ENCODE results near the gene CPEB4. TPM values are rescaled to one million over a fixed set of nuclear protein-coding genes. Genes with fewer than 3 reads are reported as not detected.

Gene CPEB4
- total RNA-seq, 2 donors from 2014 or later, result 51.9 to 102 TPM

- intact Hi-C loops (cut with DNase I), result no loop called here
Observed at GRCh38 chr5:173964506-173964905, 76.4 kb downstream of the CPEB4 start.

GRCh38 chr5:173967241-173967640 is 79.1 kb downstream of the CPEB4 start:
- intact Hi-C loops (cut with DNase I), result no loop called here
- no peak for DNase-seq (ENCODE audit: low spot score)

More at GRCh38 chr5:173964506-173964905, 76.4 kb downstream of the CPEB4 start:
- no peak for DNase-seq (ENCODE audit: low spot score)

- intact Hi-C loops (cut with DNase I), result no loop called here
Observed at GRCh38 chr5:173968154-173968797, 80.1 kb downstream of the CPEB4 start.

GRCh38 chr5:173969167-173970049 is 81.3 kb downstream of the CPEB4 start:
- intact Hi-C loops (cut with DNase I), result loop anchor here (5.0 to 10.0 kb wide), 3 partner anchors 82 to 347 kb away; partner anchors contain the start of gene CPEB4 (in 1 of the 2)
- DNase-seq (ENCODE audit: low spot score), result no peak

More at GRCh38 chr5:173968154-173968797, 80.1 kb downstream of the CPEB4 start:
- no peak for DNase-seq (ENCODE audit: low spot score)

GRCh38 chr5:173970878-173971650 is 82.9 kb downstream of the CPEB4 start:
- intact Hi-C loops (cut with DNase I), result loop anchor here (5.0 to 10.0 kb wide), 3 partner anchors 84 to 349 kb away; partner anchors contain the start of gene CPEB4 (in 1 of the 2)
- DNase-seq (ENCODE audit: low spot score), result no peak

- no peak for DNase-seq (ENCODE audit: low spot score)
- intact Hi-C loops (cut with DNase I), result loop anchor here (2.0 to 10.0 kb wide), 4 partner anchors 85 to 353 kb away; partner anchors contain the start of gene CPEB4 (in 1 of the 2)
Observed at GRCh38 chr5:173971681-173972345, 83.7 kb downstream of the CPEB4 start.

- intact Hi-C loops (cut with DNase I), result loop anchor here (2.0 to 10.0 kb wide), 4 partner anchors 85 to 354 kb away; partner anchors contain the start of gene CPEB4 (in 1 of the 2)
- no peak for DNase-seq (ENCODE audit: low spot score)
Observed at GRCh38 chr5:173972607-173972924, 84.4 kb downstream of the CPEB4 start.

GRCh38 chr5:173972925-173973615 is 84.9 kb downstream of the CPEB4 start:
- DNase-seq (ENCODE audit: low spot score), result peak; percentile 92
- intact Hi-C loops (cut with DNase I), result loop anchor here (2.0 to 10.0 kb wide), 4 partner anchors 86 to 354 kb away; partner anchors contain the start of gene CPEB4 (in 1 of the 2)

GRCh38 chr5:173973616-173973969 is 85.4 kb downstream of the CPEB4 start:
- no peak for DNase-seq (ENCODE audit: low spot score)
- intact Hi-C loops (cut with DNase I), result loop anchor here (2.0 to 10.0 kb wide), 4 partner anchors 86 to 355 kb away; partner anchors contain the start of gene CPEB4 (in 1 of the 2)

GRCh38 chr5:173974688-173975239 is 86.6 kb downstream of the CPEB4 start:
- intact Hi-C loops (cut with DNase I), result loop anchor here (5.0 to 10.0 kb wide), 3 partner anchors 87 to 352 kb away; partner anchors contain the start of gene CPEB4 (in 1 of the 2)
- DNase-seq (ENCODE audit: low spot score), result no peak

- DNase-seq (ENCODE audit: low spot score), result no peak
- intact Hi-C loops (cut with DNase I), result no loop called here
Observed at GRCh38 chr5:173981185-173981761, 93.1 kb downstream of the CPEB4 start.

- intact Hi-C loops (cut with DNase I), result no loop called here
- no peak for DNase-seq (ENCODE audit: low spot score)
Observed at GRCh38 chr5:173984218-173984617, 96.1 kb downstream of the CPEB4 start.

GRCh38 chr5:173988554-173989431 is 100.6 kb downstream of the CPEB4 start, which contains the start of gene C5orf47:
TSS of gene C5orf47 (plus strand) at chr5:173989170. CDS start at chr5:173989264, 94 bp downstream.
- DNase-seq (ENCODE audit: low spot score), result no peak
- intact Hi-C loops (cut with DNase I), result loop anchor here in 1 of 2 donors (5.0 kb wide), 1 partner anchor 366 kb away; no protein-coding TSS in a partner anchor

GRCh38 chr5:173989432-173990082 is 101.4 kb downstream of the CPEB4 start:
- intact Hi-C loops (cut with DNase I), result loop anchor here in 1 of 2 donors (5.0 kb wide), 1 partner anchor 367 kb away; no protein-coding TSS in a partner anchor

GRCh38 chr5:173997331-173997730 is 109.2 kb downstream of the CPEB4 start:
- intact Hi-C loops (cut with DNase I), result no loop called here
- no peak for DNase-seq (ENCODE audit: low spot score)

More at GRCh38 chr5:173989432-173990082, 101.4 kb downstream of the CPEB4 start:
- no peak for DNase-seq (ENCODE audit: low spot score)

GRCh38 chr5:173998531-173998930 is 110.4 kb downstream of the CPEB4 start:
- DNase-seq (ENCODE audit: low spot score), result no peak
- intact Hi-C loops (cut with DNase I), result no loop called here

Measured in posterior vena cava (tissue), 2 donors.